ENCODE results near the gene TTLL8.

DNA sequence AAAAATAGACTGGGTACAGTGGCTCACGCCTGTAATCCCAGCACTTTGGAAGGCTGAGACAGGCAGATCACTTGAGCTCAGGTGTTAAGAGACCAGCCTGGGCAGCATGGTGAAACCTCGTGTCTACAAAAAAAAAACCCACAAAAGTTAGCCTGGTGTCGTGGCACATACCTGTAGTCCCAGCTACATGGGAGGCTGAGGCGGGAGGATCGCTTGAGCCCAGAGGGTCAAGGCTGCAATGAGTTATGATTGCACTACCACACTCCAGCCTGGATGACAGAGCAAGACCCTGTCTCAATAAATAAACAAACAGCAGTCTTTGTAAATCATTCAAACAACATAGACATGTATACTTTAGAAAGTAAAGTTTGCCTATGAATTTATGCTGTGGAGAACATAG lies 34.2 kb upstream of the TTLL8 start:
- TF ChIP-seq CEBPB (IDR thresholded peaks at IDR 0.05) (no peak), TEAD4 (IDR thresholded peaks at IDR 0.05) (no peak)
